GM12878 (cell line): ENCODE measurements around the gene EFHD2. TPM values are rescaled to one million over a fixed set of nuclear protein-coding genes. Genes with fewer than 3 reads are reported as not detected.

Experiments used
- ATAC-seq: fragments of 200-7000 bp; cut with Tn5 transposase; 3 replicates; pipeline ENCODE4 v1.9.1; 2020; ENCODE audit warnings: mild to moderate bottlenecking, moderate library complexity
- BruUV-seq: library from RNA; stranded (reverse); fragments of 400-500 nt; replicated peaks from 2 replicates; lab custom pipeline; 2021; lab: Mats Ljungman, UMichigan
- CTCF ChIA-PET: fragments of 300-600 bp; sonication (Branson Sonifier 250); formaldehyde crosslinking; extraction: SDS; loops from one replicate; lab custom pipeline; 2021; ENCODE audit warnings: inconsistent platforms; lab: Yijun Ruan, JAX
- POLR2A ChIA-PET: fragments of 350-600 bp; formaldehyde crosslinking; extraction: SDS; loops from one replicate; lab custom pipeline; 2021; ENCODE audit warnings: inconsistent platforms; lab: Charles Lee
- RAD21 ChIA-PET: fragments of 300-600 bp; sonication (Branson Sonifier 250); formaldehyde crosslinking; loops from one replicate; lab custom pipeline; 2023; ENCODE audit warnings: antibody characterized with exemption; ENCODE audit not compliant: unreplicated experiment; lab: Charles Lee
- SMC1A ChIA-PET: fragments of 300-600 bp; sonication (Branson Sonifier 250); formaldehyde crosslinking; loops from one replicate; lab custom pipeline; 2023; ENCODE audit not compliant: unreplicated experiment, uncharacterized antibody; lab: Charles Lee
- DNase-seq: peaks from one replicate; pipeline ENCODE4 v3.0.0-alpha.2; 2011; ENCODE audit warnings: low read depth, low spot score
- FAIRE-seq: peaks from 3 replicates; lab custom pipeline; 2011; peaks lifted over from hg19 to GRCh38; lab: Jason Lieb, UNC
- H2AFZ ChIP-seq: 2 replicates; pipeline ENCODE4 v1.6.0; 2011; ENCODE audit warnings: low read depth, low read length, control low read depth; ENCODE audit not compliant: control insufficient read depth
- H3K27ac ChIP-seq: 2 replicates; pipeline ENCODE4 v1.5.1; 2011; ENCODE audit warnings: control low read depth; ENCODE audit not compliant: control insufficient read depth, insufficient read depth
- H3K27me3 ChIP-seq, 2 experiments: replicated peaks in 1 of 2; 2 replicates each; pipeline versions ENCODE4 v1.6.0 to v1.6.1; 2011; ENCODE audit warnings: low read length in 1 of 2; ENCODE audit not compliant: control insufficient read depth in 2 of 2, insufficient read depth in 2 of 2
- H3K36me3 ChIP-seq, 2 experiments: 2 replicates each; pipeline ENCODE4 v1.5.1; 2011; ENCODE audit warnings: low read length in 1 of 2; ENCODE audit not compliant: control insufficient read depth in 2 of 2, insufficient read depth in 2 of 2
- H3K4me1 ChIP-seq: 2 replicates; pipeline ENCODE4 v1.6.1; 2011; ENCODE audit warnings: mild to moderate bottlenecking, low read length, moderate library complexity, mixed read lengths; ENCODE audit not compliant: control insufficient read depth, insufficient read depth
- H3K4me2 ChIP-seq: 2 replicates; pipeline ENCODE4 v1.6.0; 2011; ENCODE audit warnings: control low read depth; ENCODE audit not compliant: control insufficient read depth, insufficient read depth
- H3K4me3 ChIP-seq: fragments of 200-600 bp; sonication (generic); 2 replicates; pipeline ENCODE4 v1.5.1; 2016
- H3K79me2 ChIP-seq: 2 replicates; pipeline ENCODE4 v1.6.0; 2011; ENCODE audit warnings: low read length; ENCODE audit not compliant: control insufficient read depth, insufficient read depth
- H3K9ac ChIP-seq: 2 replicates; pipeline ENCODE4 v1.8.0; 2011; ENCODE audit warnings: low read length, control low read depth, mixed read lengths; ENCODE audit not compliant: control insufficient read depth, insufficient read depth
- H3K9me3 ChIP-seq: replicated peaks from 3 replicates; pipeline ENCODE4 v1.5.1; 2011; ENCODE audit warnings: mild to moderate bottlenecking, low read length; ENCODE audit not compliant: control insufficient read depth, insufficient read depth
- H4K20me1 ChIP-seq: 2 replicates; pipeline ENCODE4 v1.6.0; 2011; ENCODE audit not compliant: control insufficient read depth, insufficient read depth
- CBX3 ChIP-seq: fragments of 200-600 bp; sonication (generic); IDR thresholded peaks from 2 replicates; pipeline ENCODE4 v1.6.1; 2016; ENCODE audit warnings: low read depth, borderline replicate concordance
- CTCF ChIP-seq, 3 experiments: IDR thresholded peaks in 2 of 3; conservative IDR thresholded peaks in 1 of 3; 2 replicates each; pipeline ENCODE4 v1.5.1; 2011; ENCODE audit warnings: low read depth in 3 of 3, low read length in 3 of 3, mild to moderate bottlenecking in 3 of 3, control low read depth in 2 of 3, moderate library complexity in 2 of 3, inconsistent platforms in 1 of 3, mixed read lengths in 1 of 3; ENCODE audit not compliant: control insufficient read depth in 2 of 3, insufficient read depth in 1 of 3; ENCODE audit errors: extremely low read depth in 1 of 3
- GABPA ChIP-seq: IDR thresholded peaks from 2 replicates; pipeline ENCODE4 v1.6.1; 2014; ENCODE audit warnings: antibody characterized with exemption, low read depth, mild to moderate bottlenecking, inconsistent platforms
- HDGF ChIP-seq: fragments of 450-650 bp; IDR thresholded peaks from 2 replicates; pipeline ENCODE4 v1.6.1; 2016; ENCODE audit warnings: antibody characterized with exemption
- MTA2 ChIP-seq: fragments of 450-650 bp; IDR thresholded peaks from 2 replicates; pipeline ENCODE4 v1.6.1; 2016; ENCODE audit warnings: low read depth, mild to moderate bottlenecking, moderate library complexity
- MYC ChIP-seq: IDR thresholded peaks from 2 replicates; pipeline ENCODE4 v1.6.1; 2011; ENCODE audit warnings: mild to moderate bottlenecking, low read length, moderate library complexity, inconsistent platforms; ENCODE audit not compliant: insufficient read depth, insufficient replicate concordance, insufficient read length, severe bottlenecking
- PML ChIP-seq: IDR thresholded peaks from 2 replicates; pipeline ENCODE4 v1.6.1; 2012; ENCODE audit warnings: low read length, inconsistent platforms
- SMARCA5 ChIP-seq: fragments of 450-650 bp; IDR thresholded peaks from 2 replicates; pipeline ENCODE4 v1.6.1; 2017; ENCODE audit warnings: mild to moderate bottlenecking
- SUPT20H ChIP-seq: IDR thresholded peaks from 2 replicates; pipeline ENCODE4 v1.6.1; 2011; ENCODE audit warnings: low read depth, mild to moderate bottlenecking, low read length, moderate library complexity, borderline replicate concordance; ENCODE audit not compliant: control insufficient read depth
- WGBS: methylation state at CpG from one replicate; pipeline ENCODE4 v1.1.6; 2016; ENCODE audit warnings: low lambda C conversion rate; ENCODE audit not compliant: insufficient replicate concordance, insufficient coverage; ENCODE audit errors: missing lambda C conversion rate; 5-methylcytosine and 5-hydroxymethylcytosine counted together
- in situ Hi-C: fragments of 300-500 bp; cut with MboI; formaldehyde crosslinking; loops from 9 replicates; pipeline ENCODE4 v1.14.3; 2018; ENCODE audit warnings: mixed read lengths
- intact Hi-C: fragments of 100-400 bp; cut with micrococcal nuclease; formaldehyde crosslinking; loops from one replicate; pipeline ENCODE4 v1.14.2; 2022; ENCODE audit not compliant: unreplicated experiment
- polyA plus RNA-seq, 11 experiments: library from polyadenylated mRNA; depleted of rRNA in 4 of 11; unstranded in 6 of 11; stranded (reverse) in 5 of 11; fragments of >200 nt; fragmentation: Nextera tagmentation in 4 of 11; fragmentation: Illumina TruSeq in 1 of 11; extraction: Ambion mirVana in 4 of 11; extraction: Trizol in 1 of 11; gene quantifications; 1 replicate in 1 of 11; 2 replicates in 10 of 11; pipeline versions ENCODE4 v1.2.1 to v1.2.3, GENCODE V29; 2011 to 2016; ENCODE audit warnings: inconsistent platforms in 2 of 11, missing spikeins in 2 of 11, low read depth in 1 of 11
- total RNA-seq, 4 experiments: library from RNA; depleted of rRNA in 3 of 4; stranded (reverse); fragments of >200 nt in 3 of 4; fragmentation: Illumina TruSeq in 1 of 4; extraction: Trizol in 1 of 4; gene quantifications; 2 replicates each; pipeline versions ENCODE4 v1.2.1 to v1.2.3, GENCODE V29; 2013 to 2021
- TF ChIP-seq, protein P1 (sequence below): fragments of 450-650 bp; IDR thresholded peaks from 2 replicates; pipeline ENCODE4 v1.6.1; 2018; ENCODE audit warnings: borderline replicate concordance, mild to moderate bottlenecking; ENCODE audit not compliant: partially characterized antibody
- TF ChIP-seq, protein P2 (sequence below): fragments of 150-350 bp; IDR thresholded peaks from 2 replicates; pipeline ENCODE4 v1.6.1; 2016; ENCODE audit warnings: low read depth, low read length

Gene EFHD2
- total and polyA plus RNA-seq, 10 of the 15 experiments (the other 5 are each of a cell fraction or from before 2014, with no cell fraction given) = 4.0 to 114 (median 66.1) TPM

GRCh38 chr1:15443281-15443680 is 33.6 kb downstream of the EFHD2 start:
- H2AFZ ChIP-seq = no peak overlapping the region
- TF ChIP-seq SMARCA5 = no peak
- no peak for TF ChIP-seq CBX3
- TF ChIP-seq MTA2 = no peak
- TF ChIP-seq, protein P1, sequence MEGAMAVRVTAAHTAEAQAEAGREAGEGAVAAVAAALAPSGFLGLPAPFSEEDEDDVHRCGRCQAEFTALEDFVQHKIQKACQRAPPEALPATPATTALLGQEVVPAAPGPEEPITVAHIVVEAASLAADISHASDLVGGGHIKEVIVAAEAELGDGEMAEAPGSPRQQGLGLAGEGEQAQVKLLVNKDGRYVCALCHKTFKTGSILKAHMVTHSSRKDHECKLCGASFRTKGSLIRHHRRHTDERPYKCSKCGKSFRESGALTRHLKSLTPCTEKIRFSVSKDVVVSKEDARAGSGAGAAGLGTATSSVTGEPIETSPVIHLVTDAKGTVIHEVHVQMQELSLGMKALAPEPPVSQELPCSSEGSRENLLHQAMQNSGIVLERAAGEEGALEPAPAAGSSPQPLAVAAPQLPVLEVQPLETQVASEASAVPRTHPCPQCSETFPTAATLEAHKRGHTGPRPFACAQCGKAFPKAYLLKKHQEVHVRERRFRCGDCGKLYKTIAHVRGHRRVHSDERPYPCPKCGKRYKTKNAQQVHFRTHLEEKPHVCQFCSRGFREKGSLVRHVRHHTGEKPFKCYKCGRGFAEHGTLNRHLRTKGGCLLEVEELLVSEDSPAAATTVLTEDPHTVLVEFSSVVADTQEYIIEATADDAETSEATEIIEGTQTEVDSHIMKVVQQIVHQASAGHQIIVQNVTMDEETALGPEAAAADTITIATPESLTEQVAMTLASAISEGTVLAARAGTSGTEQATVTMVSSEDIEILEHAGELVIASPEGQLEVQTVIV = no peak
- TF ChIP-seq, protein P2, sequence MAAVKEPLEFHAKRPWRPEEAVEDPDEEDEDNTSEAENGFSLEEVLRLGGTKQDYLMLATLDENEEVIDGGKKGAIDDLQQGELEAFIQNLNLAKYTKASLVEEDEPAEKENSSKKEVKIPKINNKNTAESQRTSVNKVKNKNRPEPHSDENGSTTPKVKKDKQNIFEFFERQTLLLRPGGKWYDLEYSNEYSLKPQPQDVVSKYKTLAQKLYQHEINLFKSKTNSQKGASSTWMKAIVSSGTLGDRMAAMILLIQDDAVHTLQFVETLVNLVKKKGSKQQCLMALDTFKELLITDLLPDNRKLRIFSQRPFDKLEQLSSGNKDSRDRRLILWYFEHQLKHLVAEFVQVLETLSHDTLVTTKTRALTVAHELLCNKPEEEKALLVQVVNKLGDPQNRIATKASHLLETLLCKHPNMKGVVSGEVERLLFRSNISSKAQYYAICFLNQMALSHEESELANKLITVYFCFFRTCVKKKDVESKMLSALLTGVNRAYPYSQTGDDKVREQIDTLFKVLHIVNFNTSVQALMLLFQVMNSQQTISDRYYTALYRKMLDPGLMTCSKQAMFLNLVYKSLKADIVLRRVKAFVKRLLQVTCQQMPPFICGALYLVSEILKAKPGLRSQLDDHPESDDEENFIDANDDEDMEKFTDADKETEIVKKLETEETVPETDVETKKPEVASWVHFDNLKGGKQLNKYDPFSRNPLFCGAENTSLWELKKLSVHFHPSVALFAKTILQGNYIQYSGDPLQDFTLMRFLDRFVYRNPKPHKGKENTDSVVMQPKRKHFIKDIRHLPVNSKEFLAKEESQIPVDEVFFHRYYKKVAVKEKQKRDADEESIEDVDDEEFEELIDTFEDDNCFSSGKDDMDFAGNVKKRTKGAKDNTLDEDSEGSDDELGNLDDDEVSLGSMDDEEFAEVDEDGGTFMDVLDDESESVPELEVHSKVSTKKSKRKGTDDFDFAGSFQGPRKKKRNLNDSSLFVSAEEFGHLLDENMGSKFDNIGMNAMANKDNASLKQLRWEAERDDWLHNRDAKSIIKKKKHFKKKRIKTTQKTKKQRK = no peak
- no peak for TF ChIP-seq HDGF
- no peak for TF ChIP-seq SUPT20H
- TF ChIP-seq GABPA = no peak
- no peak for TF ChIP-seq MYC
- no peak for TF ChIP-seq PML
- no peak for TF ChIP-seq CTCF (IDR thresholded peaks at IDR 0.05 in 2 of 3, conservative IDR thresholded peaks at IDR 0.05 in 1 of 3; ENCODE audit: control insufficient read depth in 2 of 3, extremely low read depth in 1 of 3, insufficient read depth in 1 of 3, low read depth in 3 of 3, low read length in 3 of 3)
- no peaks in the 10 kb centered on the region for H3K9me3 ChIP-seq
- ChIA-PET SMC1A (no interaction called here), RAD21 (no interaction called here), CTCF (no interaction called here), POLR2A (no interaction called here)
- H3K36me3 ChIP-seq = no peaks in the 10 kb centered on the region
- no peak overlapping the region for H3K4me3 ChIP-seq
- no peak for DNase-seq
- WGBS = 34% methylated on average over 5 of the region's 5 CpGs
- FAIRE-seq = no peak
- no peak for ATAC-seq
- no peaks in the 10 kb centered on the region; a peak in 1 of 4 replicates for H3K27me3 ChIP-seq
- no peak overlapping the region for H3K9ac ChIP-seq
- BruUV-seq = no TSS peak
- in situ Hi-C loops (no loop called here), intact Hi-C loops (no loop called here)
- H4K20me1 ChIP-seq = no peaks in the 10 kb centered on the region
- no peak overlapping the region for H3K4me2 ChIP-seq
- no peak overlapping the region for H3K27ac ChIP-seq
- H3K4me1 ChIP-seq = no peaks in the 10 kb centered on the region
- H3K79me2 ChIP-seq = no peaks in the 10 kb centered on the region
